NCI-H128 (cell line): ENCODE results near the gene OBP2B.
"Not testable (repeated sequence)": the region's sequence is repeated elsewhere in the genome, so short reads cannot be mapped to it uniquely, and the experiment has no call there.

Experiments used
- DNase-seq: peaks from one replicate; lab custom pipeline; 2025; ENCODE audit not compliant: unreplicated experiment; lab: John Stamatoyannopoulos, UW

The OBP2B gene

GRCh38 chr9:133223159-133223756, 14.2 kb upstream of the OBP2B start:
- DNase-seq = not testable (repeated sequence)

- not testable (repeated sequence) for DNase-seq
Observed at GRCh38 chr9:133221994-133222393, 12.9 kb upstream of the OBP2B start.

DNA sequence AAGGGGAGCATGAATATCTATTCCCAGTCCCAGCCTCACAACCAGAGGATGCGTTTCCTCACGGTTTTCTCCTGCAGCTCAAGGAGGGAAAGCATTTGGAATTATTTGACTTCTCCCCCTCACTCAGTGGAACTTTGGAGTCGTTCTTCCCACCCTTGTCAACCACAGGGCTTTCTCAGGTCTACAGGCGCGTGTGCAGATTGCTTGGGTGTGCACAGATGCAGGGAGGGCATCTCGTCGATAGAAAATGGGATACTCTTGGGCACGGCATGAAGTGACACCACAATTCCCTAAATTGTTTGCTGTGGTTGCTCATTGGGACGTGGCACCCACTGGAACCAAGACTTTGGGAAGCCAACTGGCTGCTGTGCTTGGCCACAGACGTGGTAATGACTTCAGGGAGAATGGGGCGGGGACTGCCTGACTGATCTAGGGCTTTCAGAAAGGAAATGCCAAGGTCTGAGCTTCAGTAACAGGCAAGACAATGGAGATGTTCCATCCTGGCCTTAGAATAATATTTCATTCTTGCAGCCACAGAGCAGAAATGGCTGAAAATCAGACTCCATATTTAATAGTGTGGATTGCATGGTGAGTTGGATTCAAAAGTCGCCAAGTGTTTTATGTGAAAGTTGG, 12.2 kb upstream of the OBP2B start:
- DNase-seq = no peak

DNA sequence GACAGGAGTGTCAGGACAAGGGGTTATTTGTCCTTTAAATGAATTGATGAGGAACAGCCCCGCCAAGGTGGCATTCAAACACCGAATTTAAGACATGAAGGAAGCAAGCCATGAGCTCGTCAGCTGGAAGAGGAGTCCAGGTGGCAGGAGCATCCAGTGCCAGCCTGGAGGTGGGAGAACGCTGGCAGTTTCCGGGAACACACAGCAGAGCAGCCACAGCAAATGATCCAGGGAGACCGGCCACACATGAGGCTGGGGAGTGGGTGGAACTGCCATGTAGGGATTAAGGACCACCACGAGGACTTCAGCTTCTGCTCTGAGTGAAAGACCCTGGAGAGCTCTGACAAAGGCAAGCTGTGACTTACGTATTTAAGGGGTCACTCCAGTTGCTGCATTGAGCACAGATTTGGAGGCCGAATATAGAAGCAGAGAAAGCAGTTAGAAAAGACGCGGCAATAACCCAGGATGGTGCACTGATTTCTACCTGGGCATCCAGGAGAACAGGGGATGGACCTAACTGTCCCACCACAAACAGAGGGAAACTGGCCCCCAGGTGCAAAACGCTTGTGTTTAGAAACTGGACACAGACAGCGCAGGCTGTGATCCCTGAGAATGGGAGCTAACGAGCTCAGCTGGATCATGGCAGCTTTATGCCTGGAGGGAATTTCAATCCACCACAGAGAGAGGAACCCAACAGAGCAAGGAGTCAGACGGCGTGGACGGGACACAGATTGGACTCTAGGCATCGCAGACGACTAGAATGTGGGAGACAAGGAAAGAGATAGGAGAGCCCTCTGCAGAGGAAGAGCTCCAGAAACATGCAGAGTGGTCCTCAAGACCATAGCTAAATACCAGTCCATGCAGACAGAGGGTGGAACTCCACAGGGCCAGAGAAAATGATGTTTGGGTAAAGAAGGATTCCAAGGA, 9.3 kb upstream of the OBP2B start:
- DNase-seq = not testable (repeated sequence)

GRCh38 chr9:133217333-133217988, 8.4 kb upstream of the OBP2B start:
- DNase-seq = not testable (repeated sequence)

DNA sequence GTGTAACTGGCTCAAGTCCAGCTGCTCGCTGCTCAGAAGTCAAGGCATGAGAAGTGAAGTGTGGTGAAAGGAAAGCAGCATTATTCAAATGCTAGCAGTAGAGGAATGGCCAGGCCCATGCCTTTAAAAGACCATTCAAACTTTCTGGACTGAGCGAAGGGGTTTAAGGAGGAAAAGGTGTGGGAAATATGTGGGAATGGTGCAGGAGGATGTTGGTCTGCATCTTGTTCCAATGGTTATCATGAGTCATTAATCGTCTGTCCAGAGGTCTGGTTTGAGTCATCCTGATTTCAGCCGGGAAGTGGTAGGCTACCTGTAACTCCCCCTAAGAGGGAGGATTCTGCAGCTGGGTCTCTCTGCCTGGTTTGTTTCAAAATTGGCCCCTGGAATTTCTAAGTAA, 5.2 kb upstream of the OBP2B start:
- DNase-seq = not testable (repeated sequence)

GRCh38 chr9:133210609-133211008, 1.6 kb upstream of the OBP2B start:
- DNase-seq = no peak

DNA sequence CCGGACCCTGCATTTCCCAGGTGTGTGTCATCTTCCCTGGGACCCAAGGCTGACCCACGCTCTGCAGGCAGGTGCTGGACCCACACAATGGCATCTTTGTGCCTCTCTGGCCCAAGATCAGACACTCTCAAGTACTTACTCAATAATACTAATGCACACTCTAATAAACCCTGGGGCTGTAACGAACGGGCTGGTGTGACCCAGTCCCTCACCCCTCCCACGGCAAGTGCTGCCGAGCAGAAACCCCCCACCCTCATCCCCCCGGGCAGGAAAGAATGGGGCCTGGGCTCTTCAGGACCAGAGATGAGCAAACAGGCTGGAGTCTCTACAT, 1.1 kb upstream of the OBP2B start:
- no peak for DNase-seq

DNA sequence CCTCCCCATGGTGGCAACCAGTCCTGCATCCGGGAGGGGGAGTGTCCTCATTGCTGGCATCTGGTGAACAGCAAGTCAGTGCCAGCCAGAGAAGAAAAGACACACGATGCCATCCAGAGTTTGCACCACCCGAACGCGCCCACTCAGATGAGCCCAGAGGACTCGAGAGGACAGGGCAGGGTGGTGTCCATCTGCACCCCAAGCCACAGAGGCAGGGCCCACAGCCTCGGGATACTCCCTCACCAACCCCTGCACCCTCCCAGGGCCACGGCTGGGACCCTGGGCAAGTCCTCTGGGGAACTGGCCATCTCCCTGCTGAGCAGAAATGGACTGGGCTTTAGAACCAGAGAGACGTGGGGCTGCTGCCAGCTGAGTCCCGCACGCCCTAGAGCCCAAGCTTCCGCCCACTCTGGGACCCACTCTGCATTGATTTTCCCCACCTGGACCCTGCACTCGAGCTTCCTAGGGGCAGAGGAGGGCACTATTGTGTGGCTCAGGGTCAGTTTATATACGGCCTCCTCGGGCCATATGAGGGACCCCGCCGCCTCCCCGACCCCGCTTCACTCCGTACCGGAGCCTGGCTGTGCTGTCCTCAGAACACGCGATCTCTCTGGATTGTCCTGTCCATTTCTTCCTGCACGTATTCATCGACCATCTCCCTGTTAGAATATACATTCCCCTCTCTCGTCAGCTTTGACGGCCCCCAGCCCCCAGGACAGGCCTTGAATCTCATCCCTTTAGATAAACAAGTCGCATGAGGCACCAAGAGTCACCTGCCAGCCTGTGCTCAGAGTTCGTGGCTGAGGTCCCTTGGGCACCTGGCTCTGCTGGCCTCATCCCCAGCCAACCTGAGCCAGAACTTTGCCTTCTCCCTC, 514 bp upstream of the OBP2B start:
- DNase-seq = not testable (repeated sequence)

DNA sequence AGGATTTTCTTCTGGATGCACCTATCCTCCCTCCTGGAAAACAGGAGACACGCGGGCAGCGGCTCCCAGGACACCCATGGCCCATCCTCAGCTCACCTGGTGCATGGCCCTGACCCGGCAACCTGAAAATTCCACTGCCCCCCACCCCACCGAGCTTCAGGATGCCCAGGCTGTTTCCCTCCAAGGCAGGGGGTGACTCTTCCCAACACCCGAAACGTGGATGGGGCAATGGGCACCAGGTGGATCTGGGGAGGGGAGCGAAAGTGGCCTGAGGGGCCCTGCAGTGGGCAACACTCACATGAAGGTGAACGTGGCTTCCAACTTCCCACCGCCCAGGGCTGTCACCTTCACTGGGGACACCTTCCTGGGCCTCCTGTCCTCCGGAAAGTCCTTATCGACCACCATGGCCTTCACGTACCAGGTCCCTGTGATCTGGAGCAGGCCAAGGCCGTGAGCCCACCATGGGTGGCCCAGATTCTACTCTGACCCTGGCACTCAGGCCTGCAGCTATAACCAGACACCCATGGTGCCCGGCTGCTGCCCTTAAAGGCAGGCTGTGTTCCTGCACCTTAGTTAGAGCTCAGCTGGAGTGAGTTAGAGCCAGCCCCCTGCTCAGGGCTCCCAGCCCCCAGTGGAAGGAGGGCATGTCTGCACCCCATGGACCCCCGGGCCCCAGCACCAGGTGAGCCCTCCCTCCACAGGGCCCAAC, 725 bp downstream of the OBP2B start:
- DNase-seq = not testable (repeated sequence)

DNA sequence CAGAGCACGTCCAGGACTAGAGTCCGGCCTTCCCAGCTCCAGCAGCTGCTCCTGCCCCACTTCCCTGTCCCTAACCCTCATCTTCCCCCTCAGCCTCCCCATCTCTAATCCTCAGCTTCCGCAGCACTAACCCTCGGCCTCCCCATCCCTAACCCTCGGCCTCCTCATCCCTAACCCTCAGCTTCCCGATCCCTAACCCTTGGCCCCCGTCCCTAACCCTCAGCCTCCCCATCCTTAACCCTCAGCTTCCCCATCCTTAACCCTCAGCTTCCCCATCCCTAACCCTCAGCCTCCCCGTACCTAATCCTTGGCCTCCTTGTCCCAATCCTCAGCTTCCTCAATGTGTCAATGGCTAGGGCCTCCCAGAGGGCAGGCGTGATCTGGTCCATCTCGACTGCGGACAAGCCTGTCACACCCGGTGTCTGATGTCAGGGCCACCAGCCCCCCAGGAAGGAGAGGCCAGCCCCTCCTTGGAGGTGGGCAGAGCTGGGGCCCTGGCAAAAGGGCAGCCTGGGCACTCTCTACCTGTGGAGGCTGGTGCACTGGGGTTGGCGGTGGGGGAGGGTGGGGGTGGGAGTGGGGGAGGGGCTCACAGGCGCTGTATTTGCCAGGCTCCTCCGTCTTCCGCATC, 1.4 kb downstream of the OBP2B start:
- no peak for DNase-seq

- DNase-seq = no peak
Observed at GRCh38 chr9:133207021-133207531, 2.0 kb downstream of the OBP2B start.

- DNase-seq = no peak
Observed at GRCh38 chr9:133205996-133206931, 2.8 kb downstream of the OBP2B start.

DNA sequence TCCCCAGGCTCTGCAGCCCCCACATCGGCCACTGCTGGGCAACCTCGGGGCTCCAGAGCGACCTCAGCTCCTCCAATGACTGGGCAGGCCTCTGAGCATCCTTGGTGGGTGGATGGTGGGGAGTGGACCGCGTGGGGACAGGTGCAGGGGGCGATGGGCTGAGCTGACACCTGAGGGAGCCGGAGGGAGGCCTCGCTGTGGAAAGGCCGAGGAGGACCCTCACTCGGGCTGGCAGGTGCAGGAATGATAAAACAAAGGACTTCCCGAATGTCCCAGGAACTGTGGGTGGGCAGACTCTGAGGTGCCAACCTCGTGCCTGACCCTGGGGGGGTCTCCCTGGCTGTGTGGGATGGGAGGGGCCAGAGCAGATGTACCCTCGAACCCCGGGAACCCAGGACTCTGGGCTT, 3.6 kb downstream of the OBP2B start:
- not testable (repeated sequence) for DNase-seq

GRCh38 chr9:133204993-133205336, 4.1 kb downstream of the OBP2B start:
- DNase-seq = no peak

- no peak for DNase-seq
Observed at GRCh38 chr9:133204335-133204992, 4.6 kb downstream of the OBP2B start.

DNA sequence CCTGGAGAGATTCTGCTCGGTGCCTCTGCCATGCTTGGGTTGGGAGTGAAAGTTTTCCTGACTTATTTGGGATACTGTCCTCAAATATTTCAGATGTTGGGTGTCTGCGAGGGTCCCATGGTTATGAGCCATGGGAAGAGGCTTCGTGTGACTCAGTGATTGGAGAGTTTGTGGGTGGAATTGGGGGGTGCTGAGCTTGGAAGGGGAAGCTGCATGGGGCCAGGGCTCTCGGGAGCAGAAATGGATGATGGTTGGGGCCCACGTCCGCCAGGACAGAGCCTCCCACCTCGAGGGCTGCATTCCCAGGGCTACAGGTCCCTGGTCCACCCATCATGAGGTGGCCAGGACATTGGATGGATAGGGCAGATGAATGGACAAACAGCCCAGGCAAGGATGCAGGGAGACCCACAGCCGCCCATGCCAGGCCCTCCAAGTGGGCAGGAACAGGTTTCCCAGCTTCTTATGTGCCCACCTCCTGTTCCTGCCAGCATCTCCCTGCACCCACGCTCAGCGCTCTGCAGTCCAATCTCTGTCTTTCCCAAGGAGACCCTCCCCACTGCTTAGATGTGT, 5.5 kb downstream of the OBP2B start:
- no peak for DNase-seq
